Transverse colon (tissue), 4 donors: ENCODE results near the gene NFIA.

Experiments
- CTCF ChIP-seq, 5 experiments: fragments of 200-600 bp in 3 of 5; fragments of 450-650 bp in 2 of 5; sonication (generic) in 3 of 5; IDR thresholded peaks; 1 replicate in 2 of 5; 2 replicates in 3 of 5; pipeline ENCODE4 v1.5.1; 2016 to 2017; ENCODE audit warnings: antibody characterized with exemption in 5 of 5, inconsistent platforms in 3 of 5, mild to moderate bottlenecking in 2 of 5, moderate library complexity in 1 of 5
- EP300 ChIP-seq: sonication (generic); formaldehyde crosslinking; IDR thresholded peaks from one replicate; pipeline ENCODE4 v1.6.1; 2017; ENCODE audit warnings: antibody characterized with exemption, low read depth
- POLR2A ChIP-seq: fragments of 450-650 bp; IDR thresholded peaks from one replicate; pipeline ENCODE4 v1.6.1; 2016; ENCODE audit warnings: antibody characterized with exemption, mild to moderate bottlenecking, moderate library complexity
- POLR2AphosphoS5 ChIP-seq, 3 donors: sonication (generic); formaldehyde crosslinking; IDR thresholded peaks; one replicate each; pipeline ENCODE4 v1.6.1; 2016; ENCODE audit warnings: antibody characterized with exemption in 3 of 3

- TF ChIP-seq CTCF (IDR thresholded peaks at IDR 0.05), result no peak
- no peak for TF ChIP-seq POLR2A
- no peak for TF ChIP-seq EP300
- no peak for TF ChIP-seq POLR2AphosphoS5 (IDR thresholded peaks at IDR 0.05)
Observed at GRCh38 chr1:61160526-61160925, 78.2 kb downstream of the NFIA start.
